Vagina (tissue), 2 donors: Measurements from ENCODE around the gene PTPRN2.

Source experiments
- POLR2A ChIP-seq, 2 donors: fragments of 450-650 bp; IDR thresholded peaks; one replicate each; pipeline ENCODE4 v1.6.1; 2017; ENCODE audit warnings: antibody characterized with exemption in 2 of 2, mild to moderate bottlenecking in 2 of 2, moderate library complexity in 2 of 2
- TF ChIP-seq, protein P1 (sequence below), 3 experiments: fragments of 450-650 bp in 2 of 3; fragments of 200-600 bp in 1 of 3; sonication (generic) in 1 of 3; IDR thresholded peaks; one replicate each; pipeline ENCODE4 v1.5.1; 2017 to 2019; ENCODE audit warnings: antibody characterized with exemption in 3 of 3, mild to moderate bottlenecking in 2 of 3, moderate library complexity in 2 of 3

GRCh38 chr7:158448430-158449100, 139.1 kb downstream of the PTPRN2 start:
- TF ChIP-seq, protein P1, sequence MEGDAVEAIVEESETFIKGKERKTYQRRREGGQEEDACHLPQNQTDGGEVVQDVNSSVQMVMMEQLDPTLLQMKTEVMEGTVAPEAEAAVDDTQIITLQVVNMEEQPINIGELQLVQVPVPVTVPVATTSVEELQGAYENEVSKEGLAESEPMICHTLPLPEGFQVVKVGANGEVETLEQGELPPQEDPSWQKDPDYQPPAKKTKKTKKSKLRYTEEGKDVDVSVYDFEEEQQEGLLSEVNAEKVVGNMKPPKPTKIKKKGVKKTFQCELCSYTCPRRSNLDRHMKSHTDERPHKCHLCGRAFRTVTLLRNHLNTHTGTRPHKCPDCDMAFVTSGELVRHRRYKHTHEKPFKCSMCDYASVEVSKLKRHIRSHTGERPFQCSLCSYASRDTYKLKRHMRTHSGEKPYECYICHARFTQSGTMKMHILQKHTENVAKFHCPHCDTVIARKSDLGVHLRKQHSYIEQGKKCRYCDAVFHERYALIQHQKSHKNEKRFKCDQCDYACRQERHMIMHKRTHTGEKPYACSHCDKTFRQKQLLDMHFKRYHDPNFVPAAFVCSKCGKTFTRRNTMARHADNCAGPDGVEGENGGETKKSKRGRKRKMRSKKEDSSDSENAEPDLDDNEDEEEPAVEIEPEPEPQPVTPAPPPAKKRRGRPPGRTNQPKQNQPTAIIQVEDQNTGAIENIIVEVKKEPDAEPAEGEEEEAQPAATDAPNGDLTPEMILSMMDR (IDR thresholded peaks at IDR 0.05), result no peak
- TF ChIP-seq POLR2A (IDR thresholded peaks at IDR 0.05), result no peak
